ENCODE data around the gene TBL1Y. TPM values are rescaled to one million over a fixed set of nuclear protein-coding genes. Genes with fewer than 3 reads are reported as not detected.

The TBL1Y gene
- total and polyA plus RNA-seq, 2 donors (not counting 1 experiment from before 2014, with no cell fraction given): not detected

GRCh38 chrY:6972271-6972887 lies 61.9 kb downstream of the TBL1Y start:
- no CpG with 5 or more reads among the region's 4 CpGs for WGBS (ENCODE audit: insufficient coverage)
- CTCF ChIA-PET: interaction anchor here (1.4 kb wide), 1 partner anchor 113 kb away, joined by 4 read pairs; no protein-coding TSS in a partner anchor

GRCh38 chrY:6974971-6975370 lies 64.5 kb downstream of the TBL1Y start:
- ATAC-seq (ENCODE audit: low read depth): no peak
- no peaks in the 10 kb centered on the region for H3K27me3 Mint-ChIP-seq
- intact Hi-C loops (cut with micrococcal nuclease): no loop called here
- no peaks in the 10 kb centered on the region for H3K9me3 ChIP-seq (ENCODE audit: control extremely low read depth in 1 of 3, control insufficient read depth in 2 of 3, insufficient read depth in 1 of 3, low read length in 2 of 3)
- no peak overlapping the region for H3K4me3 ChIP-seq (ENCODE audit: control extremely low read depth in 1 of 5, extremely low read depth in 1 of 5, insufficient read depth in 1 of 5, low read depth in 2 of 5, low read length in 4 of 5)
- H3K27ac ChIP-seq (ENCODE audit: low read length in 2 of 2): no peak overlapping the region
- no peaks in the 10 kb centered on the region for H3K36me3 ChIP-seq (replicated peaks in 1 of 2; ENCODE audit: control extremely low read depth in 1 of 2, control insufficient read depth in 1 of 2, extremely low read depth in 1 of 2, insufficient read depth in 2 of 2, low read length in 1 of 2)
- no peak overlapping the region for H3K27ac Mint-ChIP-seq
- no peak overlapping the region for H3K4me3 Mint-ChIP-seq
- no peaks in the 10 kb centered on the region for H3K4me1 ChIP-seq (ENCODE audit: control insufficient read depth in 2 of 2, insufficient read depth in 2 of 2, low read length in 2 of 2)
- H3K4me1 Mint-ChIP-seq: peaks cover 12% of the 10 kb centered on the region
- ChIA-PET CTCF (no interaction called here), POLR2A (no interaction called here)
- H3K27me3 ChIP-seq (replicated peaks in 1 of 4; ENCODE audit: control extremely low read depth in 1 of 4, control insufficient read depth in 3 of 4, insufficient read depth in 4 of 4, low read length in 3 of 4): no peaks in the 10 kb centered on the region
- TF ChIP-seq EZH2 (IDR thresholded peaks at IDR 0.05; ENCODE audit: borderline replicate concordance, insufficient read depth, low read depth, low read length, poor library complexity, severe bottlenecking) (no peak), CTCF (IDR thresholded peaks at IDR 0.05) (no peak)
- WGBS (ENCODE audit: insufficient coverage): no CpG with 5 or more reads among the region's 4 CpGs
- DNase-seq: no peak
- H3K79me2 ChIP-seq (ENCODE audit: control insufficient read depth, insufficient read depth, low read length): no peaks in the 10 kb centered on the region
- H3K9ac ChIP-seq (ENCODE audit: low read length): no peak overlapping the region
- H2AFZ ChIP-seq (ENCODE audit: insufficient read depth, low read depth, low read length, poor library complexity, severe bottlenecking): no peak overlapping the region
- H3K9me3 Mint-ChIP-seq (ENCODE audit: insufficient read depth): no peaks in the 10 kb centered on the region
- no peaks in the 10 kb centered on the region for H4K20me1 ChIP-seq (ENCODE audit: control insufficient read depth, insufficient read depth, low read length, poor library complexity, severe bottlenecking)
- no peak overlapping the region for H3K4me2 ChIP-seq (replicated peaks; ENCODE audit: low read depth, low read length, poor library complexity, severe bottlenecking)

More at GRCh38 chrY:6972271-6972887, 61.9 kb downstream of the TBL1Y start:
- H3K27me3 Mint-ChIP-seq: no peaks in the 10 kb centered on the region
- H3K79me2 ChIP-seq (ENCODE audit: control insufficient read depth, insufficient read depth, low read length): no peaks in the 10 kb centered on the region
- no peak overlapping the region for H3K4me2 ChIP-seq (replicated peaks; ENCODE audit: low read depth, low read length, poor library complexity, severe bottlenecking)
- H3K9ac ChIP-seq (ENCODE audit: low read length): no peak overlapping the region
- no peaks in the 10 kb centered on the region for H3K27me3 ChIP-seq (replicated peaks in 1 of 4; ENCODE audit: control extremely low read depth in 1 of 4, control insufficient read depth in 3 of 4, insufficient read depth in 4 of 4, low read length in 3 of 4)
- no peaks in the 10 kb centered on the region for H4K20me1 ChIP-seq (ENCODE audit: control insufficient read depth, insufficient read depth, low read length, poor library complexity, severe bottlenecking)
- H3K4me3 ChIP-seq (ENCODE audit: control extremely low read depth in 1 of 5, extremely low read depth in 1 of 5, insufficient read depth in 1 of 5, low read depth in 2 of 5, low read length in 4 of 5): no peak overlapping the region
- H3K9me3 ChIP-seq (ENCODE audit: control extremely low read depth in 1 of 3, control insufficient read depth in 2 of 3, insufficient read depth in 1 of 3, low read length in 2 of 3): no peaks in the 10 kb centered on the region
- no peak overlapping the region for H3K27ac Mint-ChIP-seq
- H3K4me1 ChIP-seq (ENCODE audit: control insufficient read depth in 2 of 2, insufficient read depth in 2 of 2, low read length in 2 of 2): no peaks in the 10 kb centered on the region
- no peak overlapping the region for H3K27ac ChIP-seq (ENCODE audit: low read length in 2 of 2)
- H3K4me1 Mint-ChIP-seq: peaks cover 7% of the 10 kb centered on the region
- H3K4me3 Mint-ChIP-seq: no peak overlapping the region
- H3K36me3 ChIP-seq (replicated peaks in 1 of 2; ENCODE audit: control extremely low read depth in 1 of 2, control insufficient read depth in 1 of 2, extremely low read depth in 1 of 2, insufficient read depth in 2 of 2, low read length in 1 of 2): no peaks in the 10 kb centered on the region
- no peaks in the 10 kb centered on the region for H3K9me3 Mint-ChIP-seq (ENCODE audit: insufficient read depth)
- POLR2A ChIA-PET: no interaction called here
- no peak for DNase-seq
- ATAC-seq (ENCODE audit: low read depth): no peak
- H2AFZ ChIP-seq (ENCODE audit: insufficient read depth, low read depth, low read length, poor library complexity, severe bottlenecking): no peak overlapping the region
- intact Hi-C loops (cut with micrococcal nuclease): no loop called here
- no peak for TF ChIP-seq EZH2 (IDR thresholded peaks at IDR 0.05; ENCODE audit: borderline replicate concordance, insufficient read depth, low read depth, low read length, poor library complexity, severe bottlenecking)
- TF ChIP-seq CTCF (IDR thresholded peaks at IDR 0.05): no peak
